WTC11 (cell line): ENCODE measurements around the gene SDC4. TPM values are rescaled to one million over a fixed set of nuclear protein-coding genes. Genes with fewer than 3 reads are reported as not detected.

ENCODE experiments used
- ATAC-seq: fragments of 200-7000 bp; cut with Tn5 transposase; 2 replicates; pipeline ENCODE4 v1.10.0; 2021; ENCODE audit warnings: mild to moderate bottlenecking, moderate library complexity
- CTCF ChIA-PET: fragments of 300-600 bp; sonication (Branson Sonifier 250); formaldehyde crosslinking; loops from one replicate; lab custom pipeline; 2021; ENCODE audit warnings: antibody characterized with exemption; lab: Charles Lee
- POLR2A ChIA-PET: fragments of 350-600 bp; sonication (Branson Sonifier 250); formaldehyde crosslinking; loops from one replicate; lab custom pipeline; 2021; ENCODE audit warnings: antibody characterized with exemption; lab: Charles Lee
- DNase-seq: peaks from one replicate; pipeline ENCODE4 v3.0.0; 2021; ENCODE audit warnings: low spot score
- H3K27ac Mint-ChIP-seq: 2 replicates; pipeline ENCODE4 v1.8.0; 2021; ENCODE audit warnings: mixed read lengths
- H3K27me3 Mint-ChIP-seq: 2 replicates; pipeline ENCODE4 v1.8.0; 2021; ENCODE audit warnings: low read depth, mild to moderate bottlenecking, moderate library complexity, mixed read lengths
- H3K36me3 Mint-ChIP-seq: 2 replicates; pipeline ENCODE4 v1.8.0; 2021; ENCODE audit warnings: mixed read lengths
- H3K4me1 Mint-ChIP-seq: 2 replicates; pipeline ENCODE4 v1.8.0; 2022; ENCODE audit warnings: mixed read lengths
- H3K4me3 Mint-ChIP-seq: 2 replicates; pipeline ENCODE4 v1.8.0; 2021; ENCODE audit warnings: mild to moderate bottlenecking, moderate library complexity, mixed read lengths
- H3K9me3 Mint-ChIP-seq: 2 replicates; pipeline ENCODE4 v1.8.0; 2021; ENCODE audit warnings: mixed read lengths
- ARID4B ChIP-seq: sonication (generic); formaldehyde crosslinking; IDR thresholded peaks from 2 replicates; pipeline ENCODE4 v1.8.0; 2023; ENCODE audit warnings: missing genetic modification reagents, mild to moderate bottlenecking, borderline replicate concordance
- ELF4 ChIP-seq: sonication (generic); formaldehyde crosslinking; IDR thresholded peaks from 2 replicates; pipeline ENCODE4 v1.8.1; 2022; ENCODE audit warnings: low read depth, mild to moderate bottlenecking, moderate library complexity, missing genetic modification reagents
- GABPB1 ChIP-seq: sonication (generic); formaldehyde crosslinking; IDR thresholded peaks from 2 replicates; pipeline ENCODE4 v1.8.1; 2023; ENCODE audit warnings: mild to moderate bottlenecking, missing genetic modification reagents
- HMGA2 ChIP-seq: fragments of 250-450 bp; sonication (Bioruptor Pico); IDR thresholded peaks from 2 replicates; pipeline ENCODE4 v1.4.0; 2021; ENCODE audit warnings: mild to moderate bottlenecking, moderate library complexity
- JUN ChIP-seq: sonication (generic); formaldehyde crosslinking; IDR thresholded peaks from 2 replicates; pipeline ENCODE4 v1.8.0; 2023; ENCODE audit warnings: mild to moderate bottlenecking, missing genetic modification reagents
- NFYB ChIP-seq: sonication (generic); formaldehyde crosslinking; conservative IDR thresholded peaks from 2 replicates; pipeline ENCODE4 v1.8.0; 2022; ENCODE audit warnings: low read depth, missing genetic modification reagents
- NR1H2 ChIP-seq: sonication (generic); formaldehyde crosslinking; IDR thresholded peaks from 2 replicates; pipeline ENCODE4 v1.9.0; 2021; ENCODE audit warnings: mild to moderate bottlenecking, moderate library complexity, missing genetic modification reagents
- PRDM15 ChIP-seq: sonication (generic); formaldehyde crosslinking; IDR thresholded peaks from 2 replicates; pipeline ENCODE4 v1.8.0; 2022; ENCODE audit warnings: missing genetic modification reagents
- PREB ChIP-seq: sonication (generic); formaldehyde crosslinking; IDR thresholded peaks from 2 replicates; pipeline ENCODE4 v1.8.1; 2022; ENCODE audit warnings: mild to moderate bottlenecking, missing genetic modification reagents, moderate library complexity, borderline replicate concordance
- SOX15 ChIP-seq: fragments of 250-450 bp; sonication (Bioruptor Pico); IDR thresholded peaks from 2 replicates; pipeline ENCODE4 v1.9.0; 2021; ENCODE audit warnings: mild to moderate bottlenecking
- ZBTB21 ChIP-seq: sonication (generic); formaldehyde crosslinking; IDR thresholded peaks from 2 replicates; pipeline ENCODE4 v1.8.1; 2023; ENCODE audit warnings: mild to moderate bottlenecking, missing genetic modification reagents, borderline replicate concordance
- ZNF263 ChIP-seq: sonication (generic); formaldehyde crosslinking; IDR thresholded peaks from 2 replicates; pipeline ENCODE4 v1.8.1; 2022; ENCODE audit warnings: low read depth, mild to moderate bottlenecking, moderate library complexity, missing genetic modification reagents
- ZNF416 ChIP-seq: fragments of 250-450 bp; sonication (Bioruptor Pico); IDR thresholded peaks from 2 replicates; pipeline ENCODE4 v1.9.0; 2021; ENCODE audit warnings: mild to moderate bottlenecking, inconsistent platforms
- ZNF425 ChIP-seq: fragments of 250-450 bp; sonication (Bioruptor Pico); conservative IDR thresholded peaks from 2 replicates; pipeline ENCODE4 v1.9.0; 2021; ENCODE audit warnings: mild to moderate bottlenecking
- ZNF532 ChIP-seq: fragments of 250-450 bp; sonication (Bioruptor Pico); IDR thresholded peaks from 2 replicates; pipeline ENCODE4 v1.9.0; 2021; ENCODE audit warnings: mild to moderate bottlenecking, borderline replicate concordance
- total RNA-seq: library from RNA; stranded (reverse); gene quantifications from 3 replicates; pipeline ENCODE4 v1.2.3, GENCODE V29; 2021

SDC4 gene
- total RNA-seq, 1 experiment from 2014 or later: 64.0 TPM

GRCh38 chr20:45347936-45348778 lies at the start of gene SDC4 (continued):
- TF ChIP-seq PRDM15 (CRISPR knock-in tag) (no peak), NR1H2 (CRISPR knock-in tag) (no peak)

- Mint-ChIP-seq H3K9me3 (peaks cover 22% of the 10 kb centered on the region), H3K27ac (no peak overlapping the region), H3K4me3 (no peak overlapping the region), H3K36me3 (peaks cover 8% of the 10 kb centered on the region), H3K27me3 (peaks cover 6% of the 10 kb centered on the region), H3K4me1 (no peaks in the 10 kb centered on the region)
- ChIA-PET POLR2A (no interaction called here), CTCF (interaction anchor here (1.1 to 1.4 kb wide), 2 partner anchors 21 to 55 kb away, joined by 4 to 8 read pairs; no protein-coding TSS in a partner anchor)
- DNase-seq: no peak
- ATAC-seq: no peak; the same call in 1 of the 2 replicates
- TF ChIP-seq ZNF425 (CRISPR knock-in tag) (no peak), ZNF416 (CRISPR knock-in tag) (no peak), PRDM15 (CRISPR knock-in tag) (no peak), NFYB (no peak), ZBTB21 (no peak), JUN (no peak), GABPB1 (no peak), ZNF263 (CRISPR knock-in tag) (no peak), PREB (CRISPR knock-in tag) (no peak), ARID4B (CRISPR knock-in tag) (no peak), SOX15 (no peak), HMGA2 (CRISPR knock-in tag) (no peak), ZNF532 (CRISPR knock-in tag) (no peak), ELF4 (CRISPR knock-in tag) (no peak)
These were observed 46.8 kb upstream of the SDC4 start for GRCh38 chr20:45395114-45395415.
